ENCODE measurements around the gene FIGNL1.

The FIGNL1 gene

DNA sequence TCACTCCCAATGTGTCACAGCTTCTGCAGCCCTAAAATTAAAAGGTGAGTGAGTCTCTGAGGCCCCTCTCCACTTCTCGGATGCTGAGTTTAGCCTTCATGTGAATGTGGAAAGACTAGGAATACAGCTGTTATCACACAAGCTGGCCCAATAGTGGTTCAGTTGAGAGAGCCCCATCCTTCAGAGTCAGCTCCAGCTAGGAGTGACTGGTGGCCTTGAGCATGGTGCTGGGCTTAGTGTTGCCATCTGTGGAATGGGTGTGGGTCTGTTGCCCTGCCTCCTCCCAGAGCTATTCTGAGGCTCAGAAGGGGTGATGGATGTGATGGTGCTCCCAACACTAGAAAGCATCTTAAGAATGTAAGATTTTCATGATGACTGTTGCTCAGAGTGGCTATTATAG is 55.8 kb downstream of the FIGNL1 start:
- no peak for DNase-seq
